Smooth muscle cell (in vitro differentiated cells): Measurements from ENCODE around the gene NGB. TPM values are rescaled to one million over a fixed set of nuclear protein-coding genes. Genes with fewer than 3 reads are reported as not detected.

Source experiments
- DNase-seq: peaks from one replicate; lab custom pipeline; 2025; ENCODE audit not compliant: unreplicated experiment; lab: John Stamatoyannopoulos, UW
- H2AFZ ChIP-seq: fragments of 200-600 bp; sonication (generic); 2 replicates; pipeline ENCODE4 v1.6.0; 2016; ENCODE audit warnings: antibody characterized with exemption, low read depth, mild to moderate bottlenecking
- H3F3A ChIP-seq: fragments of 200-600 bp; sonication (generic); 2 replicates; pipeline ENCODE4 v1.6.0; 2017; ENCODE audit warnings: antibody characterized with exemption, low read depth
- H3K27ac ChIP-seq: fragments of 200-600 bp; sonication (generic); 2 replicates; pipeline ENCODE4 v1.5.1; 2016; ENCODE audit warnings: low read depth, mild to moderate bottlenecking
- H3K27me3 ChIP-seq: fragments of 200-600 bp; sonication (generic); 2 replicates; pipeline ENCODE4 v1.6.1; 2016; ENCODE audit warnings: low read depth, mild to moderate bottlenecking
- H3K36me3 ChIP-seq: fragments of 200-600 bp; sonication (generic); 2 replicates; pipeline ENCODE4 v1.5.1; 2016; ENCODE audit warnings: low read depth
- H3K4me1 ChIP-seq: fragments of 200-600 bp; sonication (generic); 2 replicates; pipeline ENCODE4 v1.5.1; 2016; ENCODE audit warnings: low read depth
- H3K4me2 ChIP-seq: fragments of 200-600 bp; sonication (generic); 2 replicates; pipeline ENCODE4 v1.6.0; 2016; ENCODE audit warnings: mild to moderate bottlenecking
- H3K4me3 ChIP-seq: fragments of 200-600 bp; sonication (generic); 2 replicates; pipeline ENCODE4 v1.5.1; 2016; ENCODE audit warnings: mild to moderate bottlenecking
- H3K79me2 ChIP-seq: fragments of 200-600 bp; sonication (generic); 2 replicates; pipeline ENCODE4 v1.6.0; 2016; ENCODE audit warnings: low read depth, mild to moderate bottlenecking
- H3K9ac ChIP-seq: fragments of 200-600 bp; sonication (generic); 2 replicates; pipeline ENCODE4 v1.6.0; 2016; ENCODE audit warnings: low read depth
- H3K9me3 ChIP-seq: fragments of 200-600 bp; sonication (generic); replicated peaks from 2 replicates; pipeline ENCODE4 v1.5.1; 2016; ENCODE audit warnings: low read depth
- H4K20me1 ChIP-seq: fragments of 200-600 bp; sonication (generic); 2 replicates; pipeline ENCODE4 v1.6.0; 2016; ENCODE audit warnings: low read depth
- WGBS: methylation state at CpG from one replicate; pipeline ENCODE4 v1.1.7; 2016; ENCODE audit warnings: low lambda C conversion rate; 5-methylcytosine and 5-hydroxymethylcytosine counted together
- polyA plus RNA-seq: library from polyadenylated mRNA; unstranded; fragments of >200 nt; fragmentation: Nextera tagmentation; extraction: Ambion mirVana; gene quantifications from 2 replicates; pipeline ENCODE4 v1.2.1, GENCODE V29; 2016
- total RNA-seq: library from RNA; depleted of rRNA; stranded (reverse); fragments of >200 nt; gene quantifications from 2 replicates; pipeline ENCODE4 v1.2.3, GENCODE V29; 2014
- TF ChIP-seq, protein P1 (sequence below): fragments of 200-600 bp; sonication (generic); IDR thresholded peaks from 2 replicates; pipeline ENCODE4 v1.5.1; 2017; ENCODE audit warnings: borderline replicate concordance, mild to moderate bottlenecking, antibody characterized with exemption; ENCODE audit not compliant: insufficient read depth, poor library complexity, severe bottlenecking

NGB gene
- total and polyA plus RNA-seq, 2 experiments from 2014 or later: not detected

DNA sequence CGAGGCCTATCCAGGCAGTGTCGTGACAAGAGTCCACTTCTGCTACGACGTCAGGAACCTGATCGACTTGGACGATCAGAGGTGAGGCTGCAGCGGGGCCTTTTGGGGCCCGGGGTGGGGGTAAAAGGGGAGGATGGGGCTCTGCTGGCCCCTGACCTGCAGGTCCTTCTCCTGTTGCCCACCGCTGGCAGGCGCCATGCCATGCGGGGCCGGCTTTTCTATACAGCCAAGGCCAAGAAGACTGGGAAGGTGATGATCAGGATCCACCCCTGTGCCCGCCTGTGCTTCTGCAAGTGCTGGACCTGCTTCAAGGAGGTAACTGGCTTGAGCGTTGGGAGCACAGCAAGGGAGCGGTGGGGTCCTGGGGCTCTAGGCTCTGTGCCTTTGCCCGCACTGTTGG lies 31.6 kb downstream of the NGB start:
- Histone ChIP-seq H3K4me1 (no peaks in the 10 kb centered on the region), H3K36me3 (no peaks in the 10 kb centered on the region), H2AFZ (no peak overlapping the region), H3K27me3 (no peaks in the 10 kb centered on the region), H3F3A (no peaks in the 10 kb centered on the region), H3K4me2 (no peak overlapping the region), H3K79me2 (no peaks in the 10 kb centered on the region), H4K20me1 (no peaks in the 10 kb centered on the region), H3K9ac (no peak overlapping the region), H3K9me3 (no peaks in the 10 kb centered on the region), H3K4me3 (no peak overlapping the region), H3K27ac (no peak overlapping the region)
- TF ChIP-seq, protein P1, sequence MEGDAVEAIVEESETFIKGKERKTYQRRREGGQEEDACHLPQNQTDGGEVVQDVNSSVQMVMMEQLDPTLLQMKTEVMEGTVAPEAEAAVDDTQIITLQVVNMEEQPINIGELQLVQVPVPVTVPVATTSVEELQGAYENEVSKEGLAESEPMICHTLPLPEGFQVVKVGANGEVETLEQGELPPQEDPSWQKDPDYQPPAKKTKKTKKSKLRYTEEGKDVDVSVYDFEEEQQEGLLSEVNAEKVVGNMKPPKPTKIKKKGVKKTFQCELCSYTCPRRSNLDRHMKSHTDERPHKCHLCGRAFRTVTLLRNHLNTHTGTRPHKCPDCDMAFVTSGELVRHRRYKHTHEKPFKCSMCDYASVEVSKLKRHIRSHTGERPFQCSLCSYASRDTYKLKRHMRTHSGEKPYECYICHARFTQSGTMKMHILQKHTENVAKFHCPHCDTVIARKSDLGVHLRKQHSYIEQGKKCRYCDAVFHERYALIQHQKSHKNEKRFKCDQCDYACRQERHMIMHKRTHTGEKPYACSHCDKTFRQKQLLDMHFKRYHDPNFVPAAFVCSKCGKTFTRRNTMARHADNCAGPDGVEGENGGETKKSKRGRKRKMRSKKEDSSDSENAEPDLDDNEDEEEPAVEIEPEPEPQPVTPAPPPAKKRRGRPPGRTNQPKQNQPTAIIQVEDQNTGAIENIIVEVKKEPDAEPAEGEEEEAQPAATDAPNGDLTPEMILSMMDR: no peak
- DNase-seq: no peak
- WGBS: 94% methylated on average over 16 of the region's 16 CpGs

DNA sequence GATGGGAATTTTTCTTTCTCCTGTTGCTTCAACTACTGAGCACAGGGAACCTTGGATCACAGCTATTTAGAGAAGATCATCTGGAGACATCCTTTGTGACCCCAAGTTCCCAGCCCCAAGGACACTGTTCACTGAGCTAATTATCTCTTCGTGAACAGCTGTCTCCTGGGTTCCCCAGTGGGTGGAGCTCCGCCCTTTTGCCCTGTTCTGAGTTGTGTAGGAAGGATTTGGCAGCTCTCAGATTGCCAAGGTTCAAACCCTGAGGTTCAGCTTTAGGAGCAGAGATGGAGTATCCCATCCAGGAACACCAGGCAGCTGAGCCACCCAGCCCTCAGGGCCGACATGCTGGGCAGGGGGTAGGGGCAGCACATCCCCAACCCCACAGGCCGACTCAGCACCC lies 32.0 kb downstream of the NGB start:
- TF ChIP-seq, protein P1: no peak
- 76% methylated on average over 4 of the region's 4 CpGs for WGBS

GRCh38 chr14:77238356-77238755 lies 32.6 kb downstream of the NGB start:
- DNase-seq: no peak
- no peaks in the 10 kb centered on the region for H3F3A ChIP-seq
- H3K27ac ChIP-seq: no peak overlapping the region
- TF ChIP-seq, protein P1: no peak
- H3K9me3 ChIP-seq: no peaks in the 10 kb centered on the region
- no peak overlapping the region for H3K4me3 ChIP-seq
- WGBS: 96% methylated on average over 3 of the region's 3 CpGs
- H3K9ac ChIP-seq: no peak overlapping the region
- H3K27me3 ChIP-seq: no peaks in the 10 kb centered on the region
- H3K4me2 ChIP-seq: no peak overlapping the region
- no peak overlapping the region for H2AFZ ChIP-seq
- H3K79me2 ChIP-seq: no peaks in the 10 kb centered on the region
- no peaks in the 10 kb centered on the region for H4K20me1 ChIP-seq
- H3K4me1 ChIP-seq: no peaks in the 10 kb centered on the region
- H3K36me3 ChIP-seq: no peaks in the 10 kb centered on the region

More for the DNA sequence above, 32.0 kb downstream of the NGB start:
- Histone ChIP-seq H3K27me3 (no peaks in the 10 kb centered on the region), H3K79me2 (no peaks in the 10 kb centered on the region), H3K4me1 (no peaks in the 10 kb centered on the region), H3F3A (no peaks in the 10 kb centered on the region), H3K9me3 (no peaks in the 10 kb centered on the region), H3K4me2 (no peak overlapping the region), H3K4me3 (no peak overlapping the region), H3K9ac (no peak overlapping the region), H4K20me1 (no peaks in the 10 kb centered on the region), H3K36me3 (no peaks in the 10 kb centered on the region), H3K27ac (no peak overlapping the region), H2AFZ (no peak overlapping the region)
- no peak for DNase-seq

DNA sequence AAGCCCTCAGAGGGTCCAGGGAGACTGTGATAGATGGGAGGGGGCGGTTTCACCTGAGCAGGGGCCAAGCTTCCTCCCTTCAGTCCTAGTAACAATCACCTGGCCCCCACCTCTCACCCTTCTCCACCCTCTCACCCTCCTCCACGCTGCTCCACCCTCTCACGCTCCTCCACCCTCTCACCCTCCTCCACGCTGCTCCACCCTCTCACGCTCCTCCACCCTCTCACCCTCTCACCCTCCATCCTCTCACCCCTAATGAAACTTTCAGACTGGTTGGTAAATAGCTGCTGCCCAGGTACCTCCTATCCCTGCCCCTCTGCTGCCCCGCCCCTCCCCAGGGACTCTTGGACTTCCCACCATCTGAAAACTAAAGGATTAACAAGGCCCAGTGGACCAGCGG lies 34.2 kb downstream of the NGB start:
- WGBS: 84% methylated on average over 7 of the region's 7 CpGs
- H3K4me3 ChIP-seq: no peak overlapping the region

More for the DNA sequence above, 34.2 kb downstream of the NGB start:
- no peaks in the 10 kb centered on the region for H3K36me3 ChIP-seq
- H3K4me1 ChIP-seq: no peaks in the 10 kb centered on the region
- H3K9ac ChIP-seq: no peak overlapping the region
- no peak overlapping the region for H2AFZ ChIP-seq
- H3K27ac ChIP-seq: no peak overlapping the region
- H3F3A ChIP-seq: no peaks in the 10 kb centered on the region
- no peaks in the 10 kb centered on the region for H3K9me3 ChIP-seq
- H3K27me3 ChIP-seq: no peaks in the 10 kb centered on the region
- no peaks in the 10 kb centered on the region for H4K20me1 ChIP-seq
- TF ChIP-seq, protein P1: no peak
- H3K79me2 ChIP-seq: no peaks in the 10 kb centered on the region
- no peak overlapping the region for H3K4me2 ChIP-seq
- no peak for DNase-seq
